Measurements from ENCODE around the gene ARPC5.
A peak's percentile ranks its signal among the peaks of the same experiment; 100 is the strongest.
"Not testable (repeated sequence)": the region's sequence is repeated elsewhere in the genome, so short reads cannot be mapped to it uniquely, and the experiment has no call there.

The ARPC5 gene

DNA sequence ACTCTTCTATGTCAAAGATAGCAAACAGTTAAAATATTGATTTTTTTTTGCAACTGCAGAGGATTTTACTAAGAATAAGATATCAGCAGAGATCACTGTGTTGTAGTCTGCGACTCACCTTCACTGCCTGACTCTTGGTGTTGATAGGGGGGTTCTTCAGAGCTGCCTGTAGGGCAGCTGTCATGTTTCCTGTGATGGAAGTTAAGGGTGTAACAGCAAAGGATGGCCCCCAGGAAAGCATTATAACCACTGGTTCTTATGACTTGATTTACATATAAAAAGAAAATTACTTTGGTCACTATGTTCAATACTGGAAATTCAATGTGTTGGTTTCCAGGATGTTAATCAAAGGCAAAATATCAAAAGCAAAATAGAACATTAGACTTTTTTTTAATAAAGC lies 2.6 kb downstream of the ARPC5 start:
- H3K27ac ChIP-seq (ENCODE audit: poor library complexity, severe bottlenecking), result peak overlapping the region; percentile 79
- ATAC-seq (ENCODE audit: low read depth) (no peak), DNase-seq (ENCODE audit: low spot score) (no peak)
- no peaks in the 10 kb centered on the region for H3K27me3 ChIP-seq (ENCODE audit: insufficient read depth, poor library complexity, severe bottlenecking)
- peaks cover 18% of the 10 kb centered on the region for H3K4me1 ChIP-seq (ENCODE audit: insufficient read depth, poor library complexity, severe bottlenecking)
- TF ChIP-seq, protein P1, sequence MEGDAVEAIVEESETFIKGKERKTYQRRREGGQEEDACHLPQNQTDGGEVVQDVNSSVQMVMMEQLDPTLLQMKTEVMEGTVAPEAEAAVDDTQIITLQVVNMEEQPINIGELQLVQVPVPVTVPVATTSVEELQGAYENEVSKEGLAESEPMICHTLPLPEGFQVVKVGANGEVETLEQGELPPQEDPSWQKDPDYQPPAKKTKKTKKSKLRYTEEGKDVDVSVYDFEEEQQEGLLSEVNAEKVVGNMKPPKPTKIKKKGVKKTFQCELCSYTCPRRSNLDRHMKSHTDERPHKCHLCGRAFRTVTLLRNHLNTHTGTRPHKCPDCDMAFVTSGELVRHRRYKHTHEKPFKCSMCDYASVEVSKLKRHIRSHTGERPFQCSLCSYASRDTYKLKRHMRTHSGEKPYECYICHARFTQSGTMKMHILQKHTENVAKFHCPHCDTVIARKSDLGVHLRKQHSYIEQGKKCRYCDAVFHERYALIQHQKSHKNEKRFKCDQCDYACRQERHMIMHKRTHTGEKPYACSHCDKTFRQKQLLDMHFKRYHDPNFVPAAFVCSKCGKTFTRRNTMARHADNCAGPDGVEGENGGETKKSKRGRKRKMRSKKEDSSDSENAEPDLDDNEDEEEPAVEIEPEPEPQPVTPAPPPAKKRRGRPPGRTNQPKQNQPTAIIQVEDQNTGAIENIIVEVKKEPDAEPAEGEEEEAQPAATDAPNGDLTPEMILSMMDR (IDR thresholded peaks at IDR 0.05; ENCODE audit: poor library complexity, severe bottlenecking), result no peak
- peaks cover 52% of the 10 kb centered on the region for H3K36me3 ChIP-seq (ENCODE audit: low read depth)
- H3K9me3 ChIP-seq (ENCODE audit: severe bottlenecking), result no peaks in the 10 kb centered on the region
- H3K4me3 ChIP-seq (ENCODE audit: severe bottlenecking), result peak overlapping the region; percentile 64

DNA sequence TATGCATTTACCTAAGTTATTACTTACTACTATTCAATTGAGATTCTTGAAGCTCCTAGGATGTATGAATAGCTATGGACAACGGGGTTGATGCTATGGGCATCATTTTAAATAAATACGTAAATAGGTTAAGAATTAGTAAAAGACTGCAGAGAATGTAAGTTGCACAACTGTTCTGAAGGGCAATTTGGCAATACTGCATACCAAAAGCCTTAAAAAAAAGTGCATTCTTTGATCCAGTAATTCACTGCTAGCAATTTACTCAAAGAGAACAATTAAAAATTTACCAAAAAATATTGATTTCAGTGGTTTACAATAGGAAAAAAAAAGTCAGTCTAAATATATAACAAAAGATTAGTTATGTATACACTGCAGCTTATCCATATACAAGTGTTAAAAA lies 3.5 kb downstream of the ARPC5 start:
- ATAC-seq (ENCODE audit: low read depth) (no peak), DNase-seq (ENCODE audit: low spot score) (no peak)
- Histone ChIP-seq H3K9me3 (ENCODE audit: severe bottlenecking) (no peaks in the 10 kb centered on the region), H3K27ac (ENCODE audit: poor library complexity, severe bottlenecking) (peak overlapping the region; percentile 79), H3K4me3 (ENCODE audit: severe bottlenecking) (peak overlapping the region; percentile 64), H3K4me1 (ENCODE audit: insufficient read depth, poor library complexity, severe bottlenecking) (peaks cover 18% of the 10 kb centered on the region), H3K27me3 (ENCODE audit: insufficient read depth, poor library complexity, severe bottlenecking) (no peaks in the 10 kb centered on the region), H3K36me3 (ENCODE audit: low read depth) (peaks cover 59% of the 10 kb centered on the region)
- TF ChIP-seq, protein P1 (IDR thresholded peaks at IDR 0.05; ENCODE audit: poor library complexity, severe bottlenecking), result no peak

DNA sequence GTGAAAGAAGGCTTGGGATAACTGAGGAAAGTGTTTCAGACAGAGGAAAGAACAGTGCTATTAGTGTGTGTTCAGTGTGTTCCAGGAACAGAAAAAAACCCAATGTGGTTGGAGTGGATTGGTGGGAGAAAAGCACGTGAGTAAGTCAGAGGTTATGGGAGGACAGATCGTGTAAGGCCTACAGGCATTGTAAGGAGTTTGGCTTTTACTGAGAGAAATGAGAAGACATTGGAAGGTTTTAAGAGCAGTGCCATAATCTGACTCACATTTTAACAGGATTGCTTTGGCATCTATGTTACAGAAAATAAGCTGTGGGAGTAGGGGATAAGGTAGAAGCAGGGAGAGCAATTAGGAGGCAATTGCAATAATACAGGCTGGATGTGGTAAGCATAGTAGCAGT lies 4.8 kb downstream of the ARPC5 start:
- ATAC-seq (ENCODE audit: low read depth), result no peak
- Histone ChIP-seq H3K36me3 (ENCODE audit: low read depth) (peaks cover 72% of the 10 kb centered on the region), H3K27me3 (ENCODE audit: insufficient read depth, poor library complexity, severe bottlenecking) (no peaks in the 10 kb centered on the region), H3K4me3 (ENCODE audit: severe bottlenecking) (no peak overlapping the region), H3K4me1 (ENCODE audit: insufficient read depth, poor library complexity, severe bottlenecking) (peaks cover 18% of the 10 kb centered on the region), H3K9me3 (ENCODE audit: severe bottlenecking) (no peaks in the 10 kb centered on the region), H3K27ac (ENCODE audit: poor library complexity, severe bottlenecking) (no peak overlapping the region)
- TF ChIP-seq, protein P1 (IDR thresholded peaks at IDR 0.05; ENCODE audit: poor library complexity, severe bottlenecking), result no peak
- no peak for DNase-seq (ENCODE audit: low spot score)

DNA sequence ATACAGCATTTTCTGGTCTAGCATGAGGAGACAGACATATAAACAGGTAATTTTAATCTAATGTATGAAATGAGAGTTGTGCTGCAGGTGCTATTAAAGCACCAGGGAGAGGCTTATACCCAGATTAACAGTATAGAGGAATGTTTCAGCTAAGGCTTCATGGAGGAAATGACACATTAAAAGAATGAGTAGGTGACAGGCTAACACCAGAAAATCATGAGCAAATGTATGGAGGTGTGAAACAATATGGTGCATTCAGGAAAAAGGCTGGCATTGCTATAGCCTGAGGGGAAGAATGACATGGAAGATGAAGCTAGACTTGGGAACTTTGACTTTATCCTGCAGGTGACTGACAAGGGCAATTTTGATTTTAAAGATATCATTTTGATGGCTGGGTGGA lies 7.0 kb downstream of the ARPC5 start:
- Histone ChIP-seq H3K36me3 (ENCODE audit: low read depth) (peaks cover 81% of the 10 kb centered on the region), H3K9me3 (ENCODE audit: severe bottlenecking) (no peaks in the 10 kb centered on the region), H3K4me3 (ENCODE audit: severe bottlenecking) (no peak overlapping the region), H3K4me1 (ENCODE audit: insufficient read depth, poor library complexity, severe bottlenecking) (peaks cover 18% of the 10 kb centered on the region), H3K27ac (ENCODE audit: poor library complexity, severe bottlenecking) (no peak overlapping the region), H3K27me3 (ENCODE audit: insufficient read depth, poor library complexity, severe bottlenecking) (no peaks in the 10 kb centered on the region)
- ATAC-seq (ENCODE audit: low read depth) (no peak), DNase-seq (ENCODE audit: low spot score) (no peak)
- TF ChIP-seq, protein P1 (IDR thresholded peaks at IDR 0.05; ENCODE audit: poor library complexity, severe bottlenecking), result no peak

DNA sequence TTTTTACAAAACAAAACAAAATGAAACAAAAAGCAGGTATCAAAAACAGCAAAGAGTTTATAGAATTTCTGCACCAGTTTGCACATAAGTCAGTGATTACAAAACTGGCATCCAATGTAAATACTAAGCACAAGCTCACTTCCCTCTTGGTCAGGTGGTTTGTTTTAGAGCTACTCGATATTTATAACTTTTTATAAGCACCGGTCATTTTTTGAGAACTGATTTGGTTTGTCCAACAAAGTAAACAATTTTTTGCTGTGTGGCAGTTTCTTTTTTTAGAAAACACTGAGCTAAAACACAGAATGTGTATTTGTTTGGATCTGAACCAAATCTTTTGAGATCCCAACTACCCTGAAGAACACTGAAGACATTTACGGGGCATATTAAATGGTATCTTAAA lies 9.3 kb downstream of the ARPC5 start:
- not testable (repeated sequence) for H3K27ac ChIP-seq (ENCODE audit: poor library complexity, severe bottlenecking); DNase-seq (ENCODE audit: low spot score); H3K4me3 ChIP-seq (ENCODE audit: severe bottlenecking); H3K9me3 ChIP-seq (ENCODE audit: severe bottlenecking); H3K27me3 ChIP-seq (ENCODE audit: insufficient read depth, poor library complexity, severe bottlenecking); ATAC-seq (ENCODE audit: low read depth); H3K4me1 ChIP-seq (ENCODE audit: insufficient read depth, poor library complexity, severe bottlenecking)
- peaks cover 63% of the 10 kb centered on the region for H3K36me3 ChIP-seq (ENCODE audit: low read depth)

Measured in RWPE2 (cell line).